ENCODE measurements around the gene GPBP1. TPM values are rescaled to one million over a fixed set of nuclear protein-coding genes. Genes with fewer than 3 reads are reported as not detected.
"Not testable (repeated sequence)": the region's sequence is repeated elsewhere in the genome, so short reads cannot be mapped to it uniquely, and the experiment has no call there.

Gene GPBP1
- total RNA-seq, 6 donors from 2014 or later, result 50.0 to 131 (median 55.3) TPM

DNA sequence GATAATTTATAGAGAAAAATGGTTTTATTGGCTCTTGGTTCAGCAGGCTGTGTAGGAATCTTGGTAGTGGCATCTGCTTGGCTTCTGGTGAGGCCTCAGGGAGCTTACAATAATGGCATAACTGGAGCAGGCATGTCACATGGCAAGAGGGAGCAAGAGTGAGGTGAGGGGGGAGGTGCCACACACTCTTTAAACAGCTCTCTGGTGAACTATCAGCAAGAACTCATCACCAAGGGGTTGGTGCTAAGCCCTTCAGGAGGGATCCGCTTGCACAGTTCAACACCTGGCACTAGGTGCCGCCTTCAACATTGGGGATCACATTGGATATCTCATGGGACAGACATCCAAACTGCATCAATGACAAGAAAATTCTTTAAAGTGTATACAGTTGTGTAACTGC, 10.5 kb downstream of the GPBP1 start:
- ATAC-seq (ENCODE audit: low FRiP score in 2 of 2) (no peak), DNase-seq (no peak)
- TF ChIP-seq, protein P1, sequence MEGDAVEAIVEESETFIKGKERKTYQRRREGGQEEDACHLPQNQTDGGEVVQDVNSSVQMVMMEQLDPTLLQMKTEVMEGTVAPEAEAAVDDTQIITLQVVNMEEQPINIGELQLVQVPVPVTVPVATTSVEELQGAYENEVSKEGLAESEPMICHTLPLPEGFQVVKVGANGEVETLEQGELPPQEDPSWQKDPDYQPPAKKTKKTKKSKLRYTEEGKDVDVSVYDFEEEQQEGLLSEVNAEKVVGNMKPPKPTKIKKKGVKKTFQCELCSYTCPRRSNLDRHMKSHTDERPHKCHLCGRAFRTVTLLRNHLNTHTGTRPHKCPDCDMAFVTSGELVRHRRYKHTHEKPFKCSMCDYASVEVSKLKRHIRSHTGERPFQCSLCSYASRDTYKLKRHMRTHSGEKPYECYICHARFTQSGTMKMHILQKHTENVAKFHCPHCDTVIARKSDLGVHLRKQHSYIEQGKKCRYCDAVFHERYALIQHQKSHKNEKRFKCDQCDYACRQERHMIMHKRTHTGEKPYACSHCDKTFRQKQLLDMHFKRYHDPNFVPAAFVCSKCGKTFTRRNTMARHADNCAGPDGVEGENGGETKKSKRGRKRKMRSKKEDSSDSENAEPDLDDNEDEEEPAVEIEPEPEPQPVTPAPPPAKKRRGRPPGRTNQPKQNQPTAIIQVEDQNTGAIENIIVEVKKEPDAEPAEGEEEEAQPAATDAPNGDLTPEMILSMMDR (IDR thresholded peaks at IDR 0.05), result no peak
- TF ChIP-seq POLR2A (IDR thresholded peaks at IDR 0.05), result no peak
- TF ChIP-seq POLR2AphosphoS5 (IDR thresholded peaks at IDR 0.05), result no peak
- no peak for TF ChIP-seq EP300 (IDR thresholded peaks at IDR 0.05)
- Histone ChIP-seq H3K9me3 (no peaks in the 10 kb centered on the region), H3K36me3 (peaks cover 0 to 11% (median 9%) of the 10 kb centered on the region in 4 donors), H3K27me3 (no peaks in the 10 kb centered on the region), H3K27ac (no peak overlapping the region), H3K4me3 (no peak overlapping the region), H3K4me1 (peaks cover 67 to 92% (median 75%) of the 10 kb centered on the region in 4 donors)
- 83 to 97% methylated on average over 2 of the region's 2 CpGs for WGBS, 2 donors

- peaks cover 66 to 92% (median 70%) of the 10 kb centered on the region in 4 donors for H3K4me1 ChIP-seq
- WGBS, 2 donors, result 50 to 75% methylated on average over 9 of the region's 9 CpGs
- no peaks in the 10 kb centered on the region for H3K9me3 ChIP-seq
- no peak overlapping the region for H3K27ac ChIP-seq
- no peak for DNase-seq
- no peak overlapping the region for H3K4me3 ChIP-seq
- peaks cover 0 to 11% (median 9%) of the 10 kb centered on the region in 4 donors for H3K36me3 ChIP-seq
- no peaks in the 10 kb centered on the region for H3K27me3 ChIP-seq
- no peak for ATAC-seq (ENCODE audit: low FRiP score in 2 of 2)
- TF ChIP-seq EP300 (IDR thresholded peaks at IDR 0.05) (no peak), POLR2AphosphoS5 (IDR thresholded peaks at IDR 0.05) (no peak), POLR2A (IDR thresholded peaks at IDR 0.05) (no peak)
- TF ChIP-seq, protein P1 (IDR thresholded peaks at IDR 0.05), result no peak
Observed at GRCh38 chr5:57185313-57185712, 11.5 kb downstream of the GPBP1 start.

GRCh38 chr5:57186194-57186593, 12.3 kb downstream of the GPBP1 start:
- Histone ChIP-seq H3K27ac (no peak overlapping the region), H3K4me1 (peaks cover 59 to 91% (median 64%) of the 10 kb centered on the region in 4 donors), H3K9me3 (no peaks in the 10 kb centered on the region), H3K36me3 (peaks cover 0 to 11% (median 9%) of the 10 kb centered on the region in 4 donors), H3K4me3 (no peak overlapping the region), H3K27me3 (no peaks in the 10 kb centered on the region)
- no peak for TF ChIP-seq EP300 (IDR thresholded peaks at IDR 0.05)
- no peak for TF ChIP-seq POLR2A (IDR thresholded peaks at IDR 0.05)
- no peak for TF ChIP-seq POLR2AphosphoS5 (IDR thresholded peaks at IDR 0.05)
- TF ChIP-seq, protein P1 (IDR thresholded peaks at IDR 0.05), result no peak
- 64 to 72% methylated on average over 4 of the region's 4 CpGs for WGBS, 2 donors
- no peak for DNase-seq
- ATAC-seq (ENCODE audit: low FRiP score in 2 of 2), result no peak

GRCh38 chr5:57187977-57188376, 14.1 kb downstream of the GPBP1 start:
- ATAC-seq (ENCODE audit: low FRiP score in 2 of 2); DNase-seq; H3K27ac ChIP-seq; H3K4me3 ChIP-seq; H3K9me3 ChIP-seq; H3K27me3 ChIP-seq: not testable (repeated sequence)
- H3K4me1 ChIP-seq, result peaks cover 56 to 78% (median 65%) of the 10 kb centered on the region in 4 donors
- WGBS, 2 donors, result 45 to 60% methylated on average over 4 of the region's 4 CpGs
- H3K36me3 ChIP-seq, result peaks cover 0 to 17% (median 11%) of the 10 kb centered on the region in 4 donors

- no peak overlapping the region for H3K27ac ChIP-seq
- no peaks in the 10 kb centered on the region for H3K27me3 ChIP-seq
- peaks cover 0 to 17% (median 4%) of the 10 kb centered on the region in 4 donors for H3K36me3 ChIP-seq
- 76 to 85% methylated on average over 3 of the region's 3 CpGs for WGBS, 2 donors
- ATAC-seq (ENCODE audit: low FRiP score in 2 of 2), result no peak
- no peak for TF ChIP-seq EP300 (IDR thresholded peaks at IDR 0.05)
- TF ChIP-seq, protein P1 (IDR thresholded peaks at IDR 0.05), result no peak
- no peak for TF ChIP-seq POLR2AphosphoS5 (IDR thresholded peaks at IDR 0.05)
- no peak for TF ChIP-seq POLR2A (IDR thresholded peaks at IDR 0.05)
- H3K4me1 ChIP-seq, result peaks cover 49 to 69% (median 59%) of the 10 kb centered on the region in 4 donors
- no peak overlapping the region for H3K4me3 ChIP-seq
- H3K9me3 ChIP-seq, result no peaks in the 10 kb centered on the region
- DNase-seq, result no peak
Observed at GRCh38 chr5:57189515-57189914, 15.7 kb downstream of the GPBP1 start.
